Parathyroid adenoma (tissue), 2 donors: ENCODE measurements around the gene BBLN.

ENCODE experiments used
- H2AFZ ChIP-seq: fragments of 300-600 bp; sonication (generic); one replicate; pipeline ENCODE4 v1.7.0; 2017; ENCODE audit warnings: antibody characterized with exemption, mild to moderate bottlenecking
- H3K27ac ChIP-seq: fragments of 300-600 bp; sonication (generic); one replicate; pipeline ENCODE4 v1.7.0; 2017
- H3K27me3 ChIP-seq: fragments of 300-600 bp; sonication (generic); one replicate; pipeline ENCODE4 v1.7.0; 2017; ENCODE audit warnings: low read length; ENCODE audit not compliant: control insufficient read depth, insufficient read depth
- H3K36me3 ChIP-seq: fragments of 300-600 bp; sonication (generic); one replicate; pipeline ENCODE4 v1.7.0; 2017; ENCODE audit warnings: low read length; ENCODE audit not compliant: control insufficient read depth, insufficient read depth
- H3K4me1 ChIP-seq: fragments of 300-600 bp; sonication (generic); one replicate; pipeline ENCODE4 v1.7.0; 2017; ENCODE audit warnings: control low read depth
- H3K4me2 ChIP-seq: fragments of 300-600 bp; sonication (generic); one replicate; pipeline ENCODE4 v1.7.0; 2017; ENCODE audit warnings: low read length
- H3K4me3 ChIP-seq: fragments of 300-600 bp; sonication (generic); one replicate; pipeline ENCODE4 v1.7.0; 2017; ENCODE audit warnings: low read depth, low read length
- H3K79me2 ChIP-seq: fragments of 300-600 bp; sonication (generic); one replicate; pipeline ENCODE4 v1.7.0; 2017; ENCODE audit warnings: control low read depth
- H3K9ac ChIP-seq: fragments of 300-600 bp; sonication (generic); one replicate; pipeline ENCODE4 v1.7.0; 2017; ENCODE audit warnings: mild to moderate bottlenecking
- H3K9me3 ChIP-seq: fragments of 300-600 bp; sonication (generic); one replicate; pipeline ENCODE4 v1.7.0; 2017; ENCODE audit warnings: low read length; ENCODE audit not compliant: control insufficient read depth
- TF ChIP-seq, protein P1 (sequence below): fragments of 300-600 bp; sonication (generic); IDR thresholded peaks from one replicate; pipeline ENCODE4 v1.7.0; 2017; ENCODE audit warnings: antibody characterized with exemption, mild to moderate bottlenecking
- donor health status: primary hyperparathyroidism.

Gene BBLN

GRCh38 chr9:128168731-128169308 lies 8.8 kb downstream of the BBLN start:
- Histone ChIP-seq H3K4me3 (no peak overlapping the region), H3K36me3 (no peaks in the 10 kb centered on the region), H3K27ac (no peak overlapping the region), H3K9me3 (no peaks in the 10 kb centered on the region), H3K4me1 (no peaks in the 10 kb centered on the region), H3K79me2 (no peaks in the 10 kb centered on the region), H3K27me3 (no peaks in the 10 kb centered on the region), H2AFZ (no peak overlapping the region), H3K4me2 (no peak overlapping the region), H3K9ac (no peak overlapping the region)
- TF ChIP-seq, protein P1, sequence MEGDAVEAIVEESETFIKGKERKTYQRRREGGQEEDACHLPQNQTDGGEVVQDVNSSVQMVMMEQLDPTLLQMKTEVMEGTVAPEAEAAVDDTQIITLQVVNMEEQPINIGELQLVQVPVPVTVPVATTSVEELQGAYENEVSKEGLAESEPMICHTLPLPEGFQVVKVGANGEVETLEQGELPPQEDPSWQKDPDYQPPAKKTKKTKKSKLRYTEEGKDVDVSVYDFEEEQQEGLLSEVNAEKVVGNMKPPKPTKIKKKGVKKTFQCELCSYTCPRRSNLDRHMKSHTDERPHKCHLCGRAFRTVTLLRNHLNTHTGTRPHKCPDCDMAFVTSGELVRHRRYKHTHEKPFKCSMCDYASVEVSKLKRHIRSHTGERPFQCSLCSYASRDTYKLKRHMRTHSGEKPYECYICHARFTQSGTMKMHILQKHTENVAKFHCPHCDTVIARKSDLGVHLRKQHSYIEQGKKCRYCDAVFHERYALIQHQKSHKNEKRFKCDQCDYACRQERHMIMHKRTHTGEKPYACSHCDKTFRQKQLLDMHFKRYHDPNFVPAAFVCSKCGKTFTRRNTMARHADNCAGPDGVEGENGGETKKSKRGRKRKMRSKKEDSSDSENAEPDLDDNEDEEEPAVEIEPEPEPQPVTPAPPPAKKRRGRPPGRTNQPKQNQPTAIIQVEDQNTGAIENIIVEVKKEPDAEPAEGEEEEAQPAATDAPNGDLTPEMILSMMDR: no peak

DNA sequence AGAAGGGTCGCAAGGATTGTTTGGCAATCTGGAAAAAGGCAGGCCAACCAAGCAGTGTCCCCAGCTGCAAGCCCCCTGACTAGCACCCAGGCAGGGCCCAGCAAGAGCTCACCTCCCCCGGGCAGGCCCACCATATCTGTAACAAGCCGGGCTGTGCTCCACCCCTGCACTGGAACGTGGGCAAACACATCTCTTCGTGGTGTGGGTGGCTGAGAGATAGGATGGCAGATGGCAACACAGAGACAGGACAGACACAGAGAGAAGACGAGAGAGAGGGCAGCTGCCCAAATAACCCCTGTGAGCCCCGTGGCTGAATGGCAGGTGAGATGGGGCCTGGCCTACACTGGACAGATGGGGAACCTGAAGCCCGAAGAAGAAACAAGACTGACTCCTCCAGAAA lies 9.4 kb downstream of the BBLN start:
- Histone ChIP-seq H2AFZ (no peak overlapping the region), H3K4me2 (no peak overlapping the region), H3K4me3 (no peak overlapping the region)

DNA sequence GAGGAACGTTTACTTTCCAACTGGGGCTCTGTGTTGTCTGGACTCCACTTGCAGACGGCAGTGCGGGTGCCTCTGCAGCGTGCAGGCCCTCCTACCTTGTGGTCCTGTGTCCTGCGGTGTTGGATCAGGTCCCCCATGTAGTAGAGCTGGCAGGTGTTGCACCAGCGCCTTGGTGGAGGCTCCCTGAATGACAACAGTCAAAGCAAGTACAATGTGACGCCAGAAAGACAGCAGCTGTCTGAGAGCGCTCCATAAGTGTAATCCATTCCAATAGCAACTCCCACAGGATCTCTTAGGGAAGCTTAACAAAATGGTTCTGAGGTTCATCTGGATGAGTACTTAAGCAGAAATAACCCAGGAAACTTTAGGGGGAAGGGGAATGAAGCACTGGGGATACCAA lies 9.9 kb downstream of the BBLN start:
- Histone ChIP-seq H3K36me3 (no peaks in the 10 kb centered on the region), H3K27ac (no peak overlapping the region)
- TF ChIP-seq, protein P1: no peak

More for the DNA sequence above, 9.4 kb downstream of the BBLN start:
- no peak overlapping the region for H3K27ac ChIP-seq
- H3K79me2 ChIP-seq: no peaks in the 10 kb centered on the region
- H3K9ac ChIP-seq: no peak overlapping the region
- no peaks in the 10 kb centered on the region for H3K36me3 ChIP-seq
- no peaks in the 10 kb centered on the region for H3K9me3 ChIP-seq
- H3K4me1 ChIP-seq: no peaks in the 10 kb centered on the region
- TF ChIP-seq, protein P1: no peak
- H3K27me3 ChIP-seq: no peaks in the 10 kb centered on the region

DNA sequence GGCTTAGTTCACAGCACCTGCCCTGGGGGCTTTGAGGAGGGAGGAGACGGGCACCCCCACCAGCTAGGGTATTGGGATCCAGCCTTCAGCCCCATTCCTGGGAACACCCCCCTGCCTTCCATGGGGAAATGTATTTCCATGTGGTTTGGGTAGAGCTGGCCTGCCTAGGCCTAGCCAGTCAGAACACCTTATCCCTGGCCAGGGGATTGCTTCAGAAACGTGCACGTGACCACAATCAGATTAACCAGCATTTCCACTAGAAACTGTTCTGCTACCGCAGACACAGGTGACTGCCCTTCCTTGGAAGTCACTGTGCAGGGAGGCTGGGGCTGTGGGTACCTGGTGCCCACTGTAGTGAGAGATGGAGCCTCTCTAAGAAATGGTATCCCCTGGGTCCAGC lies 14.0 kb downstream of the BBLN start:
- Histone ChIP-seq H3K36me3 (no peaks in the 10 kb centered on the region), H3K9ac (no peak overlapping the region), H3K4me3 (no peak overlapping the region), H3K4me2 (peak overlapping the region; percentile 37), H3K9me3 (no peaks in the 10 kb centered on the region), H3K27me3 (no peaks in the 10 kb centered on the region), H2AFZ (no peak overlapping the region), H3K79me2 (no peaks in the 10 kb centered on the region), H3K27ac (no peak overlapping the region), H3K4me1 (no peaks in the 10 kb centered on the region)
- TF ChIP-seq, protein P1: no peak

More for the DNA sequence above, 9.9 kb downstream of the BBLN start:
- Histone ChIP-seq H3K9ac (no peak overlapping the region), H3K9me3 (no peaks in the 10 kb centered on the region), H2AFZ (no peak overlapping the region), H3K79me2 (no peaks in the 10 kb centered on the region), H3K4me3 (no peak overlapping the region), H3K4me1 (no peaks in the 10 kb centered on the region), H3K27me3 (no peaks in the 10 kb centered on the region), H3K4me2 (no peak overlapping the region)

GRCh38 chr9:128175102-128175563 lies 15.1 kb downstream of the BBLN start:
- Histone ChIP-seq H2AFZ (no peak overlapping the region), H3K27me3 (no peaks in the 10 kb centered on the region), H3K79me2 (no peaks in the 10 kb centered on the region), H3K36me3 (no peaks in the 10 kb centered on the region), H3K4me3 (no peak overlapping the region), H3K27ac (no peak overlapping the region), H3K4me1 (no peaks in the 10 kb centered on the region), H3K9ac (peak overlapping the region; percentile 6), H3K4me2 (no peak overlapping the region), H3K9me3 (no peaks in the 10 kb centered on the region)
- TF ChIP-seq, protein P1: no peak
